NCI-H345 (cell line): ENCODE data around the gene HARBI1.
A peak's percentile ranks its signal among the peaks of the same experiment; 100 is the strongest.

Source experiments
- DNase-seq: peaks from one replicate; lab custom pipeline; 2025; lab: John Stamatoyannopoulos, UW

HARBI1 gene, protein sequence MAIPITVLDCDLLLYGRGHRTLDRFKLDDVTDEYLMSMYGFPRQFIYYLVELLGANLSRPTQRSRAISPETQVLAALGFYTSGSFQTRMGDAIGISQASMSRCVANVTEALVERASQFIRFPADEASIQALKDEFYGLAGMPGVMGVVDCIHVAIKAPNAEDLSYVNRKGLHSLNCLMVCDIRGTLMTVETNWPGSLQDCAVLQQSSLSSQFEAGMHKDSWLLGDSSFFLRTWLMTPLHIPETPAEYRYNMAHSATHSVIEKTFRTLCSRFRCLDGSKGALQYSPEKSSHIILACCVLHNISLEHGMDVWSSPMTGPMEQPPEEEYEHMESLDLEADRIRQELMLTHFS

DNA sequence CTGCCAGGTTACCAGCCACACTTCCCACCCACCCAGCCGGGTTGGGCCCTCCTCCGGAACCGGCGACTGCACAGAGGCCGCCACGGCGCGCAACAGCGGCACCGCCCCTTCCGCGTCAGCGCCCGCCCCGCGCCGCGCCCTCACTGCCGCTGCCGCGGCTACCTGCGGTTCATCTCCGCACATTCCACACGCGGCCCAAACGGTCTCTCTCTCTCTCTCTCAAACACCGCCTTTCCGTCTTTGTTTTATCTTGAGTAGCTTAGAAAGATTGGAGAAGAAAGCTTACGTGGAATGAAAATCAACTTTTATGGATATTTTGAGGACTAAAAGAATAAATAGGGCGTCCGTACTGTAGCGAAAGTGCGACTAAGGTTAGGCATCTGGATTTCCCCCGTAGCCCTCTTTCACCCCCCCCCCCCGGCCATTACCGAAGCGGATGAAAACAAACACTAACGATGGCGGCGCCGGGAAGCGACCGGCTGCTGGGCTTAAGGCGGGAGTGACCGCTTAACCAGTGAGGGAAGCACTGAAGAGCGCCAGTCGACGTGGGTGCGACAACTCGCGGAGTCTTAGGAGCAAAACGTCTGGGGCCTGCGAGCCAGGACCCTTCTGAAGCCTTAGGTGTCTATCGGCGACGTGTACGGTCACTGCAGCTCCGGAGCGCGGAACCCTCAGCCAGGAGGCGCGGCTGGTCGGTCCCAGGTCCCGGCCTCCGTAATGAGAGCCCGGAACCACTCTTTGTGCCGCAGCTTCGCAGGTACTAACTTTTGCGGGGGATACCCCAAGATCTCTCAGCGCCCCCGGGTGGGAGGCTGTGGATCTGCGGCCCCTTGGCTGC, at the start of gene HARBI1, which contains the start of gene ATG13:
HARBI1 (minus strand) TSS at position 94 of the 838 bp plus-strand sequence. CDS start 990 bp downstream, outside the sequence.
ATG13 (plus strand) TSS at position 420 of the 838 bp plus-strand sequence. CDS start 26,739 bp downstream, outside the sequence.
- DNase-seq, result peak; percentile 91

DNA sequence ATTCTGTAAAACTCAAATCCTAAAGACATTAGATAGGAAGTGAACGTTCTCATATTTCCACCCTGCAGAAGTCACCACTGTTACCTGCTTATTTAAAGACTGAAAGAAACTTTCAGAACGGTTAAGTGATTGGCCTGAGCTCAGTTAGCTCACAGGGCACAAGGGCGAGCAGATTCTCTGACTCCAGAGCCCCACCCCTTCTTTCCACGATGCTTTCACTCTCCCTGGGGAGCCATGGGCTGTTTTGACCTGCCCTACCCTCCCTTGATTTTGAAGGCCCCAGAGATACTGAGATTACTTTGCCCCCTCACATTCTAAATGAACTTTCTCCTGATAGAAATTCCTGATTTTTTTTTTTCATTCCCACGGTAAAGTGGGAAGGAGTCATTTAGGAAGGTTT, 49.5 kb upstream of the HARBI1 start:
- no peak for DNase-seq

DNA sequence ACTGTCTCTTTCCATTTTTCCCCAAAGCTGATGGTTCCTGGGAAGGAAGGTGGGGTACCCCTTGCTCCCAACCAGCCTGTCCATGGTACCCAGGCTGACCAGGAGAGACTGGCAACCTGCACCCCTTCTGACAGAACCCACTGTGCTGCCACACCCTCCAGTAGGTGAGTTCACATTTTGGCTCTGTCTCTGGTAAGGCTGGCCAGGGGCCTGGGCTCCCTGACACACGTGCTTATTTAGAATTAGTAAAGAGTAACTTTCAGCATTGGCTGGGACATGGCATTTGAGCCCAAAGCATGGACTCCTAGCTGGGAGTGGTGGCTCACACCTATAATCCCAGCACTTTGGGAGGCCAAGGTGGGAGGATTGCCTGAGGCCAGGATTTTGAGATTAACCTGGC, 48.3 kb upstream of the HARBI1 start:
- DNase-seq, result no peak

DNA sequence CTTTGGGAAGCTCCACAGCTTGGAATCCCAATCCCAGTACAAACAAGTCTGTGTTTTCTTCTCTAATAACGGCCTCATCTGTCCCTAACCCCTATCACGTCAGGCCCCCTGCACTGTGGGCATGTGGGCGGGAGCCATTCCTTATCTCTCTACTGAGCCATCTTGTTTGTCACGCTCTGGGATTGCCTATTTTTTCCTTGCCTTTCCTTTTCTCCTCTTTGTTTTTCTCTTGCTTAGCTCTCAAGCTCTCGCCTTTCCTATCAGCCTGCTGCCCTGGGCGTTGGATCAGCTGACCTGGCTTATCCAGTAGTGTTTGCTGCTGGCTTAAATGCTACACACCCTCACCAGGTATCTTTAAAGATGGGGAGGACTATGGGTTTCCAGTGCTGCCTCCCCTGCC, 47.6 kb upstream of the HARBI1 start:
- DNase-seq, result no peak

DNA sequence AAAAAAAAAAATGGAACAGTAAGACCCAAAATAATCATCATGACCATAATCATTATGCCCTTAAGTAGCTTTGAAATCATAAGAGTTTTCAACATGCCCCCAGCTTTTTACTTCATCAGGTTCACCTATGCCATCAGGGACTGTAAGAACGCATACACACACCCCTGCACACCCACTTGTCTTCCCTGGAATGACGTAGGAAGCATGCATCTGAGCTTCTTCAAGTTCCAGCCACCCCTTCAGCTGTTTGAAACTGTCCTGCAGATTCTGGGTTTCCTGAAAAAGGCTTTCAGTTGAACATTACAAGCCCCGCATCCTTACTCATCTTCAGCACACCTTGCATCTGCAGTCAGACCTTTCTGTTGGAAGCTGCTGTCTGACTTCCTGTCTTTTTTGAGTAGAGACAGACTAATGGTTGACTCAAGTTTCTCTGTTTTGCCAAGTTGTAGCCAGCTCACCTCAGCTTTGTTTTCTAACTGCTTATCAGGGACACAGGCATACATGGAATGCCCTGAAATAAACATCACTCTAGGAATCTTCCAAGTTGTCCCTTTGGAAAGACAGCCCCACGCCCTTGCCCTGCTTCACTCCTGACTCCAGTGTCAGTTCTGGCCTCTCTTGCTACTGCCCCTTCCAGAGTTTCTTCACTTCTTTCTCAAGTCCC, 46.4 kb upstream of the HARBI1 start:
- DNase-seq, result no peak

DNA sequence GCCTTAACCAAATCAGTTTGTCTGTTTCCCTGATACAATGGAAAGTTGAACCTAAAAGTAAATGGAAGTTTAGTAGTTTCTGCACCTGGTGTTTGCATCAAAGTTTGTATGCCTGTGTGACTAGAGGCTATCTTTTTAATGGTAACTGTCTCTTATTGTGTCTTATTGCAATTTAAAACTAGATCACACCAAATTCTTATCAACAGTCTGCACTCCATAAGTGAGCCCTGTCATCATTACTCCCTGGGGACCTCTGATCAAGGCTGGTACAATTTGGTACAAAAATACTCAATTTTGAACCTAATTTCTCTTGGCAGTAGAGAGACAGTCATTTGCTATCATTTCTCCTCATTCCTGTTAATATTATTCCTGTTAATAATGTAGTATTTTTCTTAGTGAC, 45.3 kb upstream of the HARBI1 start:
- no peak for DNase-seq

DNA sequence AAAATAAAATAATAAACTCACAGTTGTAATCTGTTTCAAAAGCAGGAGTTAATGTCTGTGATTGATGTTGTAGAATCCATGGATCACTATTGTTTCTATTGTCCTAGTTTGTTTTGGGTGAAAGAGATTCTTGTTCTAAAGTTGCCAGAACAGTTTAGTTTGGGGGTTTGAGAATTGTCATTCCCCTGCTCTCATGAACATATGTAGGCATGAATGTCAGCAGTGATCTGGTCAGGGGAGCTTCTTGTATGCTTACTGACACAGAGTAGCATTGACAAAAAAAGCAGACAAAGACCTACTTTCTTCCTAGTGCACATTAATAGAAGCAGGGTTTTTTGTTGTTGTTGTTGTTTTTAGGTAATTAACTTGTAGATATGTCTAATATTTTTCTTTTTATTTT, 44.8 kb upstream of the HARBI1 start:
- no peak for DNase-seq

DNA sequence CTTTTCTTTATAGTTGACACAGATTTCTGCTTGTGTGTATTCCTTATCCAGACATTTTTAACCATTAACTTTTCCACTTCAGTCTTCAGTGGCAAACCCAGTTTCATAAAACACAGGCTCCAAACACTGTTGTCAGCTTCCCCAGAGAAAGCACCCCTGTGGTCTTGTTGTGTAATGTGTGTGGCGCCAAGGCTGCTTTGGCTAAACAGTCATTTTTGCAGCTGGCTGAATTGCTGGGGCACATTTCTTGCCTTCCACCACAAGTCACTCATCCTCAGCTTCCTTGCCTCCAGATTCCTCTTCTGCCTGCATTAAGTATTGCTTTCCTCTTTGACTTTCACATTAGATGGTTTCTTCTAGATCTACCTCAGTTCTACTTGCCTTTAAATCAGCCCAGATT, 42.9 kb upstream of the HARBI1 start:
- DNase-seq, result no peak

DNA sequence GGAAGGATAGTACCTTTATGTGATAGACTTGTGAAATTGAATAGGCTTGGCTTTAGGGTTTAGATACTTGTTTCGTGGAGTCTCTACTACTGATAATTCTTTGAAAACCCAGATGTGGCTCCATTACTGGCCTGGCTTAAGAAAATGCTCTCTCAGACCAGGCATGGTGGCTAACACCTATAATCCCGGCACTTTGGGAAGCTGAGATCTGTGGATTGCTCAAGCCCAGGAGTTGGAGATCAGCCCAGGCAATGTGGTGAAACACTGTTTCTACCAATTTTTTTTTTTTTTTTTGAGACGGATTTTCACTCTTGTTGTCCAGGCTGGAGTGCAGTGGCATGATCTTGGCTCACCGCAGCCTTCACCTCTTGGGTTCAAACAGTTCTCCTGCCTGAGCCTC, 41.2 kb upstream of the HARBI1 start:
- DNase-seq, result no peak

DNA sequence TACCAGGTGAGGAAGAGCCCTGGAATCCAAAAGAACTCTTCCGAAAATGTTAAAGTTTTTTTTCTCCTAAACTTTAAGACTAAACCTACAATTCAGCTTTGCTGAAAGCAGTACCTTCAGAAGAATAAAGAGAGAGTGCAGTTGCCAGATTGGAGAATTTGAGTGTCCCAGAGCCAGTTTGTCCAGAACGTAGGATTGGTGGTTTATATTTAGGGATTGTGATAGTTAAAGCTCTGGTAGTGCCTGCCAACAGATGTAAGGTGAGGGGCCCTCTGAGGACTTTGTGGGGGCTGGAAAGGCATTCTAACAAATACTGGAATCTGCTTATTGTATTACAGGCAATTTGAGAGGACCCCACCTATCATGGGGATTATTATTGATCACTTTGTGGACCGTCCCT, 40.2 kb upstream of the HARBI1 start:
- no peak for DNase-seq

DNA sequence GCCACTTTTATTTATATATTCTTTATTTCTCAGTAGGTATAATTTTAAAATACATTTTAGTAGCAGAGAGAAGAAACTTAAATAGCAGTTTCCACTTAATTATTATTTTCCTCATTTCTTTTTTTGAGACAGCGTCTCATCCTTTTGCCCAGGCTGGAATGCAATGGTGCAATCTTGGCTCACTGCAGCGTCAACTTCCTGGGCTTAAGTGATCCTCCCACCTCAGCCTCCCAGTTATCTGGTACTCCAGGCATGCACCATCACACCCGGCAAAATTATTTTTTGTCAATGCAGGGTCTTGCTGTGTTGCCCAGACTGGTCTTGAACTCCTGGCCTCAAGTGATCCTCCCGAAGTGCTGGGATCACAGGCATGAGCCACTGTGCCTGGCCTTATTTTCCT, 38.6 kb upstream of the HARBI1 start:
- no peak for DNase-seq

DNA sequence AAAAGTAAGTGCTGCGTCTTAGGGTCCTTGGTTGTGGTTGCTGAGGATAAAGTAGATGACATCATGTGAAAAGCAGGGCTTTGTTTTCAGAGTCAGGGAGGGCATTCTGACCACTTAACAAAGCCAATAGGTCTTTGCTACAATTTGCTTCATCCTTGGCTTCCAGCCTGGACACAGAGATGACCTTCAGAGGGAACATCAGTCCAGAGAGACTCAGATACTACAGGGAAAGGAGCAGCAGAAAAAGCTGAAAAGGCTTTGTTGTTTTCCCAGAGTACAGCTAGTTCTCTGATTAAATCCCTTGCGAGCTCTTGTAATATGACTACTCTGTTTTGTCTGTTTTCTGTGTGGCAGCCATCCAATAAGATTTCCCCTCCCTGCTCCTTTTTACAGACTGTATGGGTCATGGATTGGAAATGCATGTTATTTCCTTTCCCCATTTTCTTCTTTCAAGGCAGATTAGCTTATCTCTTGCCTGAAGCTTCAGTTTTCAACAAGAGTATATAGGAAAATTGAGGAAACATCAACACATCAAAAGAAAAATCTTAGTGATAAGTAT, 32.2 kb upstream of the HARBI1 start:
- DNase-seq, result no peak

DNA sequence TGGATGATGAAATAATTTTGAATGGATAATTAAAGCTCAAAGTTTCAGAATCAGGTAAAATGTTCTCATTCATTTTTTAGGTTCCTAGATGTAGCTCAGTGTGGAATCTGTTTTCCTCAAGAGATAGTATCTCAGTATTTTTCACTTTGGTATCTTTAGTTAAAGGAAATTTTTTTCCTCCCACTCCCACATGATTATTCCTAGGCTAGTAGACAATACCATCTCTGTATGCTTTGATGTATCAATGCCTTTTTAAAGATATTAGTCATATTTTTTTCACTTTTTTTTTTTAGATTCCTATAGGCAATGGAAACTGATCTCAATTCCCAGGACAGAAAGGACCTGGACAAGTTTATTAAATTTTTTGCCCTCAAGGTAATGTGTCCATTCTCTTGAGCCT, 27.0 kb upstream of the HARBI1 start:
- DNase-seq, result no peak

DNA sequence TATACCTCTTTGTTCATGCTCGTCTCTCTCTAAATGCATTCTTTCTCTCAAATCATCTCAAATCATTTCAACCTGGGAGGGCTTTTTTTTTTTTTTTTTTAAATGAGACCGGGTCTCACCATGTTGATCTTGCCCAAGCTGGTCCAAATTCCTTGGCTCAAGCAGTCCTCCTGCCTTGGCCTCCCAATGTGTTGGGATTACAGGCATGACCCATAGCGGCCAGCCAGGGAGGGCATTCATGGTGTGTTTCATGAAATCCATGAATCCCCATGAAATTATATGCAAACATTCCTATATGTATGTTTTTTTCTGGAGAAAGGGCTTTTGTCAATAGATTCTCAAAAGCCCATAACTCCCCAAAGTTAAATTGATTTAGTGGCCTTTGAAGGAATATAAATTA, 26.5 kb upstream of the HARBI1 start:
- no peak for DNase-seq

DNA sequence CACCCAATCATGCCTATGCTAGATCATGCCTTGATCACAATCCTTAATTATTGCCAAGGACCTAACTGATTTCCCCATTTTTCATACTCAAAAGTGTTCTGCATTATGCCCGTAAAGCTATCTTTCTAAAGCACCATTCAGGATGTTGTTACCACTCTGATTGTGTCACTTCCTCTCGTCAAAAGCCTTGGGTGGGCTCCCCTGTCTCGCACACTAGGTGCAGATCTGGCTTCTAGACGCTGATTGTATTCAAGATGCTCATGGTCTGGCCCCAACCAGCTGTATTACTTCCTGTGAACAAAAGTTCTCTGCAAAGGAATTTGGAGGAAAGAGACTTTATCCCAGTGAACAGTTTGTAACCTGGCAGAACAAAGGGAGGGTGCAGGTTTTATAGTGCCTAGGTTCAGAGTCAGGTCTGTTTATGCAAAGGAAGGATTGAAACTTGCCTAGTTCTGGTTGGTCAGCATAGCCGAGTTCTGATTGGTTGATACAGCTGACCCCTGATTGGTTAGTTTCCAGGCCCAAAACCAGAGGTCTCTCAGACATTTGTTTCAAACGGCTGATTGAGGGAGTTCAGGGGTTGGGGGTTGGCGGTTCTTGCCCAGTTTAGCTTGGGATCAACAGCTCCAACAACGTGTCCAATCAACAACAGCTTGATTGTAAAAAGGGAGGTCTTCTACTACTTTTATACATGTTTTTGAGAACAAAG, 25.8 kb upstream of the HARBI1 start:
- DNase-seq, result no peak

DNA sequence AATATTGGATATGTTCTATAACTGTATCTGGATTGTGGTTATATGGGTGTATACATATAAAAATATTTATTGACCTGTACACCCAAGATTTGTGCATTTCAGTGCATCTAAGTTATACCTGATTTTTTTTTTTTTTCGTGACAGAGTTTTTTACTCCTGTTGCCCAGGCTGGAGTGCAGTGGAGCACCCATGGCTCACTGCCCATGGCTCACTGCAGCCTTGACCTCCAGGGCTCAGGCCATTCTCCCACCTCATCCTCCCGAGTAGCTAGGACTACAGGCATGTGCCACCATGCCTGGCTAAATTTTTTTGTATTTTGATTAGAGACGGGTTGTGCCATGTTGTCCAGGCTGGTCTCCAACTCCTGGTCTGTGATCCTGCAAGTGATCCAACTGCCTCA, 24.6 kb upstream of the HARBI1 start:
- no peak for DNase-seq

DNA sequence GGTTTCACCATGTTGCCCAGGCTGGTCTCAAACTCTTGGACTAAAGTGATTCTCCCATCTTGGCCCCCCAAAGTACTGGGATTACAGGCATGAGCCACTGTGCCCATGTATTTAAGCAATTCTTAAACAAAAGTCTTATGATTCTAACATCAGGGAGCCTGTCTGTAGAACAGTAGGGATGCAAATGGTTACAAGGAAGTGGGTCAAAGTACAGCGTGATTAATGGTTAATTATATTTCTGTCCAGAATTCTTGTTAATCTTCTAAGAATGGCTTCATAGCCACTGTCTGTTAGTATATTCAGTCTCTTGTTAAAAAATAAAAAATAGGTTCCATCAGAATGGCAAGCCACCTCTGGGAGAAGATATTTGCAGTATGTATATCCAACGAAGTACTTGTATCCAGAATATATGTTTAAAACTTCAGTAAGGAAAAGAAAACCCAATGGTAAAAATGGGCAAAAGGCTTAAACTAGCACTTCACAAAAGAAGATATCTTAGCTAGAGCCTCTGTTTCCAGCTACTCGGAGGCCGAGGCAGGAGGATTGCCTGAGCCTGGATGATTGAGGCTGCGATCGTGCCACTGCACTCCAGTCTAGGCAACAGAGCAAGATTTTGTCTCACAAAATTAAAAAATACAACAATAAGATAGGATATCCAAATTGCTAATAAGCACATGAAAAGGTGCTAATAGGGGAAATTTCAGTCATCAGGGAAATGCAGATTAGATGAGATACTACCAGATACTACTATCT, 23.2 kb upstream of the HARBI1 start:
- no peak for DNase-seq

DNA sequence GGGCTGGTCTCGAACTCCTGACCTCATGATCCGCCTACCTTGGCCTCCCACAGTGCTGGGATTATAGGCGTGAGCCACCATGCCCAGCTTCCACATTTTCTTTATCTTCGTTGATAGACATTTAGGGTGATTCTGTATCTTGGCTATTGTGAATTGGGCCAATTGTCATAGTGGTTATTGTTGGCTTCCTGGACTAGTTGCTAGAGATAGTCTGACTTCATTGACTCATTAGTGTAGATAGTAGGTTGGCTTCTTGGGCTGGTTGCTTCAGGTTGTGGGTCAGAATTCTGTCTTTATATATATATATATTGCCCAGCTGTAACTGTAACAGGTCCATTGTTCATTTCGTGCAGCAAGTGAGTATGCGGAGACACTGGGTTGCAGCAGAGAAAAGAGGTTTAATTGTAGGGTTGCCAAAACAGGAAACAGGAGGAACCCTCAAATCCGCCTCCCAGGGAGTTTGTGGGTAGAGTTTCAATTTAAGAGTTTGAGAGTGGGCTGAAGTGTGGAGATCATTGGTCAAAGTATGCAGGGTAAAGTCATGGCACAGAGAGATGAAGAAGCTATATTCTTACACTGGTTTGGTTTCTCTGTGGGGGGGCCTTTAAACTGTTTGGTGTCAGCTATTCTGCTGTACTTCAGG, 22.3 kb upstream of the HARBI1 start:
- peak; percentile 0 for DNase-seq

DNA sequence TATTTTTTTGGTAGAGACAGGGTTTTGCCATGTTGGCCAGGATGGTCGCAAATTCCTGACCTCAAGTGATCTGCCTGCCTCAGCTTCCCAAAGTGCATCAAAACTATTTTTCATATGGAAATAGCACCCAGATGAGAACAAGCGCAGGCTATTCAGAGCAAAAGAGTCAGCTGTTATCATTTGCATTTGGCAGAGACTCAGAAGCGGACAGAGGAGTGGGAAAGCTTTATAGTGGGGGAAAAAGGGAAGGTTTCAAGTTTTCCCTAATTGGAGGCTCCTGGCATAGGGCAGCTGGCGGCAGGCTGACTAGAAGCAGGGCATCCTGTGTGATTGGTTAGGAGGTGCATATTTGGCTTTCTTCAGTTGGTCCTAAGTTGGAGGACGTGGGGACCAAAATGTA, 20.5 kb upstream of the HARBI1 start:
- DNase-seq, result no peak

DNA sequence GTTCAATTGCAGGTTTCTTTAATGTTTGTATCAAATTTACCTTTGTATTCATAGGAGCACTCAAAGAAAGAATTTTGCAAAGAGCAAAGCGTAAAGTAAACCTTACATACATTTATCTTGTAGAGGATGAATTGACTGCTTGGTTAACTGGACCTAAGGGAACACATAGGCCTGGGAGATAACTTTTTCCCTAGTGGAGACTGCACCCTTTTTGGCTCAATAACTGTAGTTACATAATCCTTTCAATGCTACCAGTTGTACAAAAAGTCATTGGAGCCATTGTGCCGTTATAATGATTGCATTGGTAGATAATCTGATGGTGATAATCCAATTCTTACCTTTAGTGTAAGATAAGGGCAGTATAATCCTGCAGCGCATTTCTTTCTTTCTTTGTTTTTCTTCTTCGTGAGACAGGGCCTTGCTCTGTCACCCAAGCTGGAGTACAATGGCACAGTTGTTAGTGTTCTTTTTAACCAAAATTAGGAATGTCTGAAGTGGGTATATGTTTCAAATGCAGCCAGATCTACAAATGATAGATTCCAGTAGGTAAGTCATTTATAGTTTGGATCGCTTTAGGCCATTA, 18.6 kb upstream of the HARBI1 start:
- DNase-seq, result no peak
